PC-9 (cell line): Measurements from ENCODE around the gene CRIP1. TPM values are rescaled to one million over a fixed set of nuclear protein-coding genes. Genes with fewer than 3 reads are reported as not detected.
A peak's percentile ranks its signal among the peaks of the same experiment; 100 is the strongest.

Experiments
- BruUV-seq: library from RNA; stranded (reverse); fragments of 400-500 nt; replicated peaks from 2 replicates; lab custom pipeline; 2021; lab: Mats Ljungman, UMichigan
- CTCF ChIA-PET: fragments of 300-600 bp; sonication (Branson Sonifier 250); formaldehyde crosslinking; loops from one replicate; lab custom pipeline; 2022; ENCODE audit warnings: antibody characterized with exemption; lab: Charles Lee
- POLR2A ChIA-PET: fragments of 300-600 bp; sonication (Branson Sonifier 250); formaldehyde crosslinking; loops from one replicate; lab custom pipeline; 2022; ENCODE audit warnings: antibody characterized with exemption; ENCODE audit not compliant: unreplicated experiment; lab: Charles Lee
- DNase-seq, 2 experiments: peaks; one replicate each; pipeline versions ENCODE4 v3.0.0 to v3.0.0-alpha.2; 2015 to 2022; ENCODE audit warnings: mixed read lengths in 1 of 2
- H2AFZ ChIP-seq: fragments of 200-600 bp; sonication (generic); 2 replicates; pipeline ENCODE4 v1.8.1; 2017; ENCODE audit warnings: antibody characterized with exemption
- H3F3A ChIP-seq: fragments of 200-600 bp; sonication (generic); 2 replicates; pipeline ENCODE4 v1.8.1; 2017; ENCODE audit warnings: antibody characterized with exemption, mild to moderate bottlenecking, low read depth; ENCODE audit not compliant: insufficient read depth
- H3K27ac ChIP-seq: fragments of 200-600 bp; sonication (generic); 2 replicates; pipeline ENCODE4 v1.6.1; 2016; ENCODE audit warnings: mixed run types
- H3K27me3 ChIP-seq: fragments of 200-600 bp; sonication (generic); 2 replicates; pipeline ENCODE4 v1.6.1; 2016; ENCODE audit warnings: low read depth, mixed run types; ENCODE audit not compliant: insufficient read depth
- H3K36me3 ChIP-seq: fragments of 200-600 bp; sonication (generic); 2 replicates; pipeline ENCODE4 v1.6.1; 2016; ENCODE audit warnings: low read depth, mixed run types
- H3K4me1 ChIP-seq: fragments of 200-600 bp; sonication (generic); replicated peaks from 2 replicates; pipeline ENCODE4 v1.6.1; 2016; ENCODE audit warnings: mixed run types; ENCODE audit not compliant: insufficient read depth
- H3K4me2 ChIP-seq: fragments of 200-600 bp; sonication (generic); 2 replicates; pipeline ENCODE4 v1.6.1; 2017; ENCODE audit warnings: mixed run types
- H3K4me3 ChIP-seq: fragments of 200-600 bp; sonication (generic); 2 replicates; pipeline ENCODE4 v1.6.1; 2016; ENCODE audit warnings: mixed run types
- H3K79me2 ChIP-seq: fragments of 200-600 bp; sonication (generic); 2 replicates; pipeline ENCODE4 v1.6.1; 2017; ENCODE audit warnings: low read depth, mixed run types
- H3K9me2 ChIP-seq: fragments of 200-600 bp; sonication (generic); 2 replicates; pipeline ENCODE4 v1.8.1; 2017; ENCODE audit warnings: mild to moderate bottlenecking; ENCODE audit not compliant: insufficient read depth
- H3K9me3 ChIP-seq: fragments of 200-600 bp; sonication (generic); 2 replicates; pipeline ENCODE4 v1.8.1; 2016; ENCODE audit warnings: low read depth; ENCODE audit not compliant: insufficient read depth
- H4K20me1 ChIP-seq: fragments of 200-600 bp; sonication (generic); 2 replicates; pipeline ENCODE4 v1.8.1; 2017; ENCODE audit not compliant: insufficient read depth
- EZH2 ChIP-seq: fragments of 200-600 bp; sonication (generic); IDR thresholded peaks from 2 replicates; pipeline ENCODE4 v1.8.0; 2017; ENCODE audit warnings: antibody characterized with exemption, low read depth
- intact Hi-C: fragments of 100-400 bp; cut with micrococcal nuclease; formaldehyde crosslinking; loops from one replicate; pipeline ENCODE4 v1.10.0; 2022; ENCODE audit not compliant: unreplicated experiment
- total RNA-seq: library from RNA; stranded (reverse); gene quantifications from 2 replicates; pipeline ENCODE4 v1.2.3, GENCODE V29; 2021
- TF ChIP-seq, protein P1 (sequence below): fragments of 200-600 bp; sonication (generic); conservative IDR thresholded peaks from 2 replicates; pipeline ENCODE4 v1.6.1; 2017; ENCODE audit warnings: mixed run types, antibody characterized with exemption, mild to moderate bottlenecking, moderate library complexity

Gene CRIP1
- total RNA-seq, 1 experiment from 2014 or later, result 296 TPM

- no peaks in the 10 kb centered on the region for H4K20me1 ChIP-seq
- intact Hi-C loops, result no loop called here
- no peaks in the 10 kb centered on the region for H3K4me1 ChIP-seq
- no peak overlapping the region for H3K27ac ChIP-seq
- POLR2A ChIA-PET, result no interaction called here
- H3F3A ChIP-seq, result 0 out of 2 replicates have a peak, but pooled peaks cover 3% of the 10 kb centered on the region
- H3K36me3 ChIP-seq, result no peaks in the 10 kb centered on the region
- TF ChIP-seq, protein P1, sequence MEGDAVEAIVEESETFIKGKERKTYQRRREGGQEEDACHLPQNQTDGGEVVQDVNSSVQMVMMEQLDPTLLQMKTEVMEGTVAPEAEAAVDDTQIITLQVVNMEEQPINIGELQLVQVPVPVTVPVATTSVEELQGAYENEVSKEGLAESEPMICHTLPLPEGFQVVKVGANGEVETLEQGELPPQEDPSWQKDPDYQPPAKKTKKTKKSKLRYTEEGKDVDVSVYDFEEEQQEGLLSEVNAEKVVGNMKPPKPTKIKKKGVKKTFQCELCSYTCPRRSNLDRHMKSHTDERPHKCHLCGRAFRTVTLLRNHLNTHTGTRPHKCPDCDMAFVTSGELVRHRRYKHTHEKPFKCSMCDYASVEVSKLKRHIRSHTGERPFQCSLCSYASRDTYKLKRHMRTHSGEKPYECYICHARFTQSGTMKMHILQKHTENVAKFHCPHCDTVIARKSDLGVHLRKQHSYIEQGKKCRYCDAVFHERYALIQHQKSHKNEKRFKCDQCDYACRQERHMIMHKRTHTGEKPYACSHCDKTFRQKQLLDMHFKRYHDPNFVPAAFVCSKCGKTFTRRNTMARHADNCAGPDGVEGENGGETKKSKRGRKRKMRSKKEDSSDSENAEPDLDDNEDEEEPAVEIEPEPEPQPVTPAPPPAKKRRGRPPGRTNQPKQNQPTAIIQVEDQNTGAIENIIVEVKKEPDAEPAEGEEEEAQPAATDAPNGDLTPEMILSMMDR, result no peak
- TF ChIP-seq EZH2, result no peak
- H3K4me3 ChIP-seq, result no peak overlapping the region
- CTCF ChIA-PET, result no interaction called here
- peak in 1 of 2 experiments; percentile 21 for DNase-seq
- no peak overlapping the region for H2AFZ ChIP-seq
- no peaks in the 10 kb centered on the region for H3K79me2 ChIP-seq
- no peak overlapping the region for H3K4me2 ChIP-seq
- H3K9me3 ChIP-seq, result no peaks in the 10 kb centered on the region
- H3K27me3 ChIP-seq, result peaks cover 29% of the 10 kb centered on the region
- BruUV-seq, result no TSS peak
- H3K9me2 ChIP-seq, result no peaks in the 10 kb centered on the region
These were observed 17.4 kb downstream of the CRIP1 start for GRCh38 chr14:105503935-105504692.

DNA sequence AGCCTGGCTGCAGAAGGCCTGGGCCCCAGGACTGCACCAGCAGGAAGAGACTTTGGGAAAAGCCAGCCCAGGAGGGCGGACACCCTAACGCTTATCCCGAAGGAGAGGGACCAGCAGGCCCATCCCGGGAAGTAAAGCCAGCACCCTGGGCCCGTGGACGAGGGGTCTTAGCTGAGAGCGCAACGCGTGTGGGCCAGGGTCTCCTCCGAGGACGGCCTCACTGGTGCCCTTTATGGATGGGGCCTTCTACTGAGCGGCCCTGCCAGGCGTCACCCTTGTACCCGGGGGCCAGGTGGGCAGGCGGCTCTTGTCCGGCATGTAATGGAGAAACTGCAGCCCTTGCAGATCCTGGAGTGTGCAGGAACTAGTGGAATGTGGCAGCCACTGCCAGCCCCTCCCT lies 18.4 kb downstream of the CRIP1 start:
- Histone ChIP-seq H3K27ac (no peak overlapping the region), H4K20me1 (no peaks in the 10 kb centered on the region), H2AFZ (no peak overlapping the region), H3K9me3 (no peaks in the 10 kb centered on the region), H3K36me3 (no peaks in the 10 kb centered on the region), H3K4me3 (no peak overlapping the region), H3K4me1 (no peaks in the 10 kb centered on the region), H3F3A (0 out of 2 replicates have a peak, but pooled peaks cover 3% of the 10 kb centered on the region), H3K4me2 (no peak overlapping the region), H3K79me2 (no peaks in the 10 kb centered on the region), H3K27me3 (peaks cover 37% of the 10 kb centered on the region), H3K9me2 (no peaks in the 10 kb centered on the region)
- no peak for DNase-seq
- no TSS peak for BruUV-seq
- ChIA-PET CTCF (interaction anchor here (0.7 kb wide), 1 partner anchor 298 kb away, joined by 5 read pairs; no protein-coding TSS in a partner anchor), POLR2A (no interaction called here)
- TF ChIP-seq, protein P1, result no peak
- no peak for TF ChIP-seq EZH2
- intact Hi-C loops, result no loop called here

DNA sequence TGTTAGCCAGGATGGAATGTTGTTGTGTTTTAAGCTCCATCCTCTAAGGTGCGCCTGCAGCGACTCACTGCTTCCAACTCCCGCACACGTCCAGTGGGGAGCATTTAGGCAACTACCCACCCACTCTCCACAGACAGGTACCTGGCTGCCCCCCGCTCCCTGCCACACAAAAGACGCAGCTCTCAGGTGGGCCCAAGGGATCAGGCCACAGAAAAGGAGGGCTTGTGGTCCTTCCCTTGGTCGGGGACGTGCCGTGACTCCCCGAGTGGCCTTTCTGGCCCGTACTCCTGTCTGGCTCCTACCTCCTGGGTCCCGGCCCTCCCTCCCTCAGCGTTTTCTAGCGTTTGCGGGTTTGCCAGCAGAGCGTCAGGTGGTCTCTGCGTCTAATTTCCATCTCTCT lies 20.6 kb downstream of the CRIP1 start:
- no TSS peak for BruUV-seq
- POLR2A ChIA-PET, result no interaction called here
- intact Hi-C loops, result no loop called here
- peaks cover 11% of the 10 kb centered on the region; the same call in 1 of the 2 replicates for H3F3A ChIP-seq
- CTCF ChIA-PET, result no interaction called here
- H3K27me3 ChIP-seq, result peaks cover 42% of the 10 kb centered on the region
- TF ChIP-seq, protein P1, result no peak
- TF ChIP-seq EZH2, result no peak
- no peaks in the 10 kb centered on the region for H3K36me3 ChIP-seq
- H3K9me2 ChIP-seq, result no peaks in the 10 kb centered on the region
- no peaks in the 10 kb centered on the region for H3K9me3 ChIP-seq
- no peak overlapping the region for H3K4me3 ChIP-seq
- H4K20me1 ChIP-seq, result no peaks in the 10 kb centered on the region
- no peak for DNase-seq
- H3K4me2 ChIP-seq, result no peak overlapping the region
- H2AFZ ChIP-seq, result no peak overlapping the region
- H3K79me2 ChIP-seq, result no peaks in the 10 kb centered on the region
- peaks cover 13% of the 10 kb centered on the region for H3K4me1 ChIP-seq
- no peak overlapping the region for H3K27ac ChIP-seq
